ENCODE data around the gene OR2T2. TPM values are rescaled to one million over a fixed set of nuclear protein-coding genes. Genes with fewer than 3 reads are reported as not detected.

The OR2T2 gene
- polyA plus RNA-seq, 1 donor from 2014 or later: not detected

DNA sequence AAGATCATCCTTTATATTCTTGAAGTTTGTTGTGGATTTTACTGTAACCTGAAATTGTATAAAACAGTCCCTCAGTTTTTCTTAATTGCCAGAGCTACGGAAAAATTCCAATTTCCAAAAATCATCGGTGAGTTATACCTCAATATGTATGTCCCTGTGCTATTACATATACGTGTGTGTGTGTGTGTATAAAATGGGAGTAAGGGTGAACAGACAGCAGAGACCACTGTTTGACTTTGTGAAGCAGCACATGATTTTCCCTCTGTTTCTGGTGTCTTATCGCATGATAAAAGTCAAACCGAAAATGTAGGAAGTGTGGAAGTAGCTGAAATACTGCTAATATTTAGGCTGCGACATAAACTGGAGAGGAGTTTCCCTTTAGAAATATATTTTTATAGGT, 41.4 kb upstream of the OR2T2 start:
- no peaks in the 10 kb centered on the region for H3K9me2 ChIP-seq (ENCODE audit: insufficient read depth, low read length)
- H3K4me3 ChIP-seq (ENCODE audit: low read length): no peak overlapping the region
- H3K36me3 ChIP-seq (ENCODE audit: insufficient read depth, low read length): no peaks in the 10 kb centered on the region
- H3K4me2 ChIP-seq (ENCODE audit: low read length): no peak overlapping the region
- no peaks in the 10 kb centered on the region for H3K27me3 ChIP-seq (ENCODE audit: insufficient read depth, low read depth, low read length)
- H2AFZ ChIP-seq (ENCODE audit: low read depth, low read length): no peak overlapping the region
- no peaks in the 10 kb centered on the region for H4K20me1 ChIP-seq (ENCODE audit: insufficient read depth)
- no peak overlapping the region for H3K27ac ChIP-seq (ENCODE audit: low read length)
- no peaks in the 10 kb centered on the region for H3K79me2 ChIP-seq (replicated peaks; ENCODE audit: insufficient read depth, low read length)
- H3K9ac ChIP-seq (ENCODE audit: low read length): no peak overlapping the region
- no peaks in the 10 kb centered on the region for H3F3A ChIP-seq (ENCODE audit: insufficient read depth, low read length, poor library complexity, severe bottlenecking)
- TF ChIP-seq RAD21 (conservative IDR thresholded peaks at IDR 0.05) (no peak), SMC3 (conservative IDR thresholded peaks at IDR 0.05; ENCODE audit: poor library complexity) (no peak), EZH2 (IDR thresholded peaks at IDR 0.05; ENCODE audit: borderline replicate concordance, insufficient read depth, low read length, poor library complexity, severe bottlenecking) (no peak), TAF1 (IDR thresholded peaks at IDR 0.05; ENCODE audit: low read depth) (no peak), MXI1 (conservative IDR thresholded peaks at IDR 0.05; ENCODE audit: poor library complexity, severe bottlenecking) (no peak), POLR2AphosphoS5 (IDR thresholded peaks at IDR 0.05) (no peak), EP300 (conservative IDR thresholded peaks at IDR 0.05; ENCODE audit: poor library complexity, severe bottlenecking) (no peak)
- TF ChIP-seq, protein P1, sequence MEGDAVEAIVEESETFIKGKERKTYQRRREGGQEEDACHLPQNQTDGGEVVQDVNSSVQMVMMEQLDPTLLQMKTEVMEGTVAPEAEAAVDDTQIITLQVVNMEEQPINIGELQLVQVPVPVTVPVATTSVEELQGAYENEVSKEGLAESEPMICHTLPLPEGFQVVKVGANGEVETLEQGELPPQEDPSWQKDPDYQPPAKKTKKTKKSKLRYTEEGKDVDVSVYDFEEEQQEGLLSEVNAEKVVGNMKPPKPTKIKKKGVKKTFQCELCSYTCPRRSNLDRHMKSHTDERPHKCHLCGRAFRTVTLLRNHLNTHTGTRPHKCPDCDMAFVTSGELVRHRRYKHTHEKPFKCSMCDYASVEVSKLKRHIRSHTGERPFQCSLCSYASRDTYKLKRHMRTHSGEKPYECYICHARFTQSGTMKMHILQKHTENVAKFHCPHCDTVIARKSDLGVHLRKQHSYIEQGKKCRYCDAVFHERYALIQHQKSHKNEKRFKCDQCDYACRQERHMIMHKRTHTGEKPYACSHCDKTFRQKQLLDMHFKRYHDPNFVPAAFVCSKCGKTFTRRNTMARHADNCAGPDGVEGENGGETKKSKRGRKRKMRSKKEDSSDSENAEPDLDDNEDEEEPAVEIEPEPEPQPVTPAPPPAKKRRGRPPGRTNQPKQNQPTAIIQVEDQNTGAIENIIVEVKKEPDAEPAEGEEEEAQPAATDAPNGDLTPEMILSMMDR (IDR thresholded peaks at IDR 0.05; ENCODE audit: poor library complexity, severe bottlenecking): no peak
- TF ChIP-seq, protein P2, sequence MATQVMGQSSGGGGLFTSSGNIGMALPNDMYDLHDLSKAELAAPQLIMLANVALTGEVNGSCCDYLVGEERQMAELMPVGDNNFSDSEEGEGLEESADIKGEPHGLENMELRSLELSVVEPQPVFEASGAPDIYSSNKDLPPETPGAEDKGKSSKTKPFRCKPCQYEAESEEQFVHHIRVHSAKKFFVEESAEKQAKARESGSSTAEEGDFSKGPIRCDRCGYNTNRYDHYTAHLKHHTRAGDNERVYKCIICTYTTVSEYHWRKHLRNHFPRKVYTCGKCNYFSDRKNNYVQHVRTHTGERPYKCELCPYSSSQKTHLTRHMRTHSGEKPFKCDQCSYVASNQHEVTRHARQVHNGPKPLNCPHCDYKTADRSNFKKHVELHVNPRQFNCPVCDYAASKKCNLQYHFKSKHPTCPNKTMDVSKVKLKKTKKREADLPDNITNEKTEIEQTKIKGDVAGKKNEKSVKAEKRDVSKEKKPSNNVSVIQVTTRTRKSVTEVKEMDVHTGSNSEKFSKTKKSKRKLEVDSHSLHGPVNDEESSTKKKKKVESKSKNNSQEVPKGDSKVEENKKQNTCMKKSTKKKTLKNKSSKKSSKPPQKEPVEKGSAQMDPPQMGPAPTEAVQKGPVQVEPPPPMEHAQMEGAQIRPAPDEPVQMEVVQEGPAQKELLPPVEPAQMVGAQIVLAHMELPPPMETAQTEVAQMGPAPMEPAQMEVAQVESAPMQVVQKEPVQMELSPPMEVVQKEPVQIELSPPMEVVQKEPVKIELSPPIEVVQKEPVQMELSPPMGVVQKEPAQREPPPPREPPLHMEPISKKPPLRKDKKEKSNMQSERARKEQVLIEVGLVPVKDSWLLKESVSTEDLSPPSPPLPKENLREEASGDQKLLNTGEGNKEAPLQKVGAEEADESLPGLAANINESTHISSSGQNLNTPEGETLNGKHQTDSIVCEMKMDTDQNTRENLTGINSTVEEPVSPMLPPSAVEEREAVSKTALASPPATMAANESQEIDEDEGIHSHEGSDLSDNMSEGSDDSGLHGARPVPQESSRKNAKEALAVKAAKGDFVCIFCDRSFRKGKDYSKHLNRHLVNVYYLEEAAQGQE (IDR thresholded peaks at IDR 0.05; ENCODE audit: borderline replicate concordance): no peak
- peaks cover 4% of the 10 kb centered on the region for H3K9me3 ChIP-seq (ENCODE audit: low read length)

DNA sequence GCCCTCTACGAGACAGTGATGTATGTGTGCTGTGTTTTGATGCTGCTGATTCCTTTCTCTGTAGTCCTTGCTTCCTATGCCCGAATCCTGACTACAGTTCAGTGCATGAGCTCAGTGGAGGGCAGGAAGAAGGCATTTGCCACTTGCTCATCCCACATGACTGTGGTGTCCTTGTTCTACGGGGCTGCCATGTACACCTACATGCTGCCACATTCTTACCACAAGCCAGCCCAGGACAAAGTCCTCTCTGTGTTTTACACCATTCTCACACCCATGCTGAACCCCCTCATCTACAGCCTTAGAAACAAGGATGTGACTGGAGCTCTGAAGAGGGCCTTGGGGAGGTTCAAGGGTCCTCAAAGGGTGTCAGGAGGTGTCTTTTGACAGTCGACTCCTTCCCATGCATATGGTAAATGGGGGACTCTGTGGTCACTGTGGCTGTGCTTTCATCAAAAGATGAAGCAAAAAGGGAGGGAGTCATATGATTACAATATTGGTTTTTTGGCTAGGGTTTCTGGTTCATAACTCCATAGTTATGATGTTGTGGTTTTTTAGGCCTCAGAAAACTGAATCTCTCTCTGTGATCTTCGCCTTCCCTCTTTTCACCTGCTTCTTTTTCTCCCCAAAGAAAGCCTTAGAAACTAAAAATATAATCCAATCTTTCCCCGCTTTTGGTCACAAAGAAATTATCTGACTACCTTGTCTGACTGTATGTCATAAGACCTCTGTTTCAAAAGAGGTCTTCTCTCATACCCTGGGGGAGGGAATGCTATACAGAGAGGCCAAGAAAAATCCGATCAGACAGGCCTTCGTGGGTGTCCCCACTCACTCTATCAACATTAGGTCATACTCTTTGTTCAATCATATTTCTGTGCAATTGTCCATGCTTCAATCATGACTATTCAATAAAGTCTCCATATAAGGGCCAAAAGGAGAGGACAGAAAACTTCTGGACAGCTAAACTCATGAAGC, 38.4 kb upstream of the OR2T2 start:
- no peaks in the 10 kb centered on the region for H3K27me3 ChIP-seq (ENCODE audit: insufficient read depth, low read depth, low read length)
- H3F3A ChIP-seq (ENCODE audit: insufficient read depth, low read length, poor library complexity, severe bottlenecking): no peaks in the 10 kb centered on the region
- no peak overlapping the region for H3K27ac ChIP-seq (ENCODE audit: low read length)
- no peak overlapping the region for H3K4me3 ChIP-seq (ENCODE audit: low read length)
- H3K9me2 ChIP-seq (ENCODE audit: insufficient read depth, low read length): no peaks in the 10 kb centered on the region
- no peak overlapping the region for H3K9ac ChIP-seq (ENCODE audit: low read length)
- TF ChIP-seq, protein P1 (IDR thresholded peaks at IDR 0.05; ENCODE audit: poor library complexity, severe bottlenecking): no peak
- TF ChIP-seq EZH2 (IDR thresholded peaks at IDR 0.05; ENCODE audit: borderline replicate concordance, insufficient read depth, low read length, poor library complexity, severe bottlenecking): no peak
- TF ChIP-seq MXI1 (conservative IDR thresholded peaks at IDR 0.05; ENCODE audit: poor library complexity, severe bottlenecking): no peak
- TF ChIP-seq, protein P2 (IDR thresholded peaks at IDR 0.05; ENCODE audit: borderline replicate concordance): no peak
- no peak for TF ChIP-seq TAF1 (IDR thresholded peaks at IDR 0.05; ENCODE audit: low read depth)
- TF ChIP-seq EP300 (conservative IDR thresholded peaks at IDR 0.05; ENCODE audit: poor library complexity, severe bottlenecking): no peak
- no peak for TF ChIP-seq RAD21 (conservative IDR thresholded peaks at IDR 0.05)
- TF ChIP-seq SMC3 (conservative IDR thresholded peaks at IDR 0.05; ENCODE audit: poor library complexity): no peak
- TF ChIP-seq POLR2AphosphoS5 (IDR thresholded peaks at IDR 0.05): no peak
- no peak overlapping the region for H2AFZ ChIP-seq (ENCODE audit: low read depth, low read length)
- no peak overlapping the region for H3K4me2 ChIP-seq (ENCODE audit: low read length)
- peaks cover 9% of the 10 kb centered on the region for H3K9me3 ChIP-seq (ENCODE audit: low read length)
- H3K36me3 ChIP-seq (ENCODE audit: insufficient read depth, low read length): no peaks in the 10 kb centered on the region
- no peaks in the 10 kb centered on the region for H4K20me1 ChIP-seq (ENCODE audit: insufficient read depth)
- no peaks in the 10 kb centered on the region for H3K79me2 ChIP-seq (replicated peaks; ENCODE audit: insufficient read depth, low read length)
